HEK293T (cell line): ENCODE measurements around the gene GAK.

Experiments used
- FOXK2 ChIP-seq: fragments of 450-650 bp; IDR thresholded peaks from 2 replicates; pipeline ENCODE4 v1.6.1; 2016; ENCODE audit warnings: mild to moderate bottlenecking
- HDGF ChIP-seq: fragments of 450-650 bp; IDR thresholded peaks from 2 replicates; pipeline ENCODE4 v1.6.1; 2017; ENCODE audit warnings: antibody characterized with exemption, borderline replicate concordance

GRCh38 chr4:808860-809570, 123.1 kb downstream of the GAK start:
- no peak for TF ChIP-seq FOXK2
- TF ChIP-seq HDGF = no peak
